ENCODE results near the gene EXOC2. TPM values are rescaled to one million over a fixed set of nuclear protein-coding genes. Genes with fewer than 3 reads are reported as not detected.

EXOC2 gene
- total RNA-seq, 1 donor from 2014 or later = 48.4 TPM

DNA sequence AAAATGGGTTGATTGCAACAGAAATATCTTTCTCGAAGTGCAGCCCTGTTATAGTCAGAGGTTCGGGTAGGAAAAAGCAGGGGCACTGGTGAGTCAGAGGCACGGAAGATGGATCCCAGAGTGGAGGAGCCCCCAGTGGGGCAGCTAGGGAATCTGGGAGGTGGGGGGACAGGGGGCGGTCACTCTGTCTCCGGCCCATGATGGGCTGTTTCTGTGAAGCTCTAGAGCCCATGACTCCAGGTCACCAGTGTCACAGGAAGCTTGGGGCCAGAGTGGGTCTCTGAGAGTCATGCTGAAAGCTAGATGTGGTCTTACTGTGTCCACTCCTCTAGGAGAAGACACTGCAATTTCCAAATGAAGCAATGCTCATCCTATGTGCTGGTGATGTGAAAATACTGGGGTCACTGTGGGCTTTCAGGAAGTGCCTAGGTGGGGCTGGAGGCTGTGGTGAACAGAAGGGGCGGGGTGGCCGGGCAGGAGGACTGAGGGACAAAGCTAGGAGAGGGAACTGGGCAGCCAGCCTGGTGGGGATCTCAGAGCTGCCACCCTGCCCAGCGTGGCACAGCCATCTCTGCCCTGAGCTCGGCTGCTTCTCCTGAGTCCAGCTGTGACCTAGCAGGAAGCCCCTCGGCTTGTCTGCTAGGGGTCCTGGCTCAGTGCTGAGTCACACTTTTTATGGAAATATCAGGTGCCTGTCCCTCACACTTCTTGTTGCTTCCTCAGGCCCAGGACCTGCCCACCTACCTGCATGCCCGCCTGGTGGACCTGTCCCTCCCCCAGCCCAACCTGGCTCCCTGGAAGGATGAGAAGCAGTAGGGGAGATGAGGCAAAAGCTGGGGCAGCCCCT lies 247.1 kb downstream of the EXOC2 start:
- no peak for DNase-seq (ENCODE audit: low read depth)

DNA sequence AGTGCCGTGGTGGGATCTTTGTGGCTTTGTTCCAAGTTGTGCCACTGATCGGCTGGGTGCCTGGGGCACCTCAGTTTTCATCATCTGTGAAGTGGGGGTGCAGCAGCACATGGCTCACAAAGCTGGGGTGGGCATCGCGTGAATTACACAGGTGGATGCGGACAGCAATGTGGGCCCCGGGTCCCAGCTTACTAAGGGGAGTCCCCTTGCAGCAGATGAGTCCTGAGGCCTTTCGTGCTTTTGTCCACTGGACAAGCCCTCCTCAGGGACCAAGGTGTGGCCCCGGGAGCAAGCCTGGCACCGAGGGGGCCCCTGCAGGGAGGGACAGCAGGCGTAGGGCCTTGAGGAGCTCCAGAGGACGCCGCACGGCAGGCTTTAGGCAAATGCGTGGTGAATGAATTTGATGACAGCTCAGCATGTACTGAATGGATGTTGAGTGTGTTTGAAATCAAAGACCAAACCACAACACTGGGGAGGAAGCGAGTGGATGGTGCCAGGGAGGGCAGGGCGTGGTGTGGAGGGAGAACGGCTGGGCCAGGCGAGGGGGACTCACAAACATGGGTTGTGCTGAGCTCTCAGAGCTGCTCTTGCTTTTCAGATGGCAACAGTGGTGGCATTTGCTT lies 248.2 kb downstream of the EXOC2 start:
- no peak for DNase-seq (ENCODE audit: low read depth)

DNA sequence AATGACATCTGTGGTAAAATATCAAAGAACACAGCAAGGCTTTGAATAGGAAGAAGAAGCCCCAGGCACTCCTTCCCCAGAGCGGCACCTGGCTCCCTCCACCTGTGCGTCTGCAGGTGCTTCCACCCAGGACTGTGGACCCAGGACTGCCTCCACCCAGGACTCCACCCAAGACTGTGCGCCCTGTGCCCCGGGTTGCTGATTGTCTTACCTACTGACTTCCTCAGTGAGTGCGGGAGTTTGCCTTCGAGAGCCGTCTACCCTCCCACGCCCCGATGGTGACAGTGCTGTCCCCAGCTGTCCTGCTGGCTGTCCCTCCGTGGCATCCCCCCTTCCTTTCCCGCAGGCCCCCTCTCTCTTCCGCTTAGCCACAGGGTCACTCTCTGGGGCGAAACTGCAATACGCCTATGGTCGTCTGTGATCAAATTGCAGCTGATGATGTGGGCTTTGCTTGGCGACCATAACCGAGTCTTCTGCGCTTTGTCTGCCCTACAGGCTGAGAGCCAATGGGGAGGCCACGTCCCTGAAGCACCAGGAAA lies 249.2 kb downstream of the EXOC2 start:
- DNase-seq (ENCODE audit: low read depth) = no peak

DNA sequence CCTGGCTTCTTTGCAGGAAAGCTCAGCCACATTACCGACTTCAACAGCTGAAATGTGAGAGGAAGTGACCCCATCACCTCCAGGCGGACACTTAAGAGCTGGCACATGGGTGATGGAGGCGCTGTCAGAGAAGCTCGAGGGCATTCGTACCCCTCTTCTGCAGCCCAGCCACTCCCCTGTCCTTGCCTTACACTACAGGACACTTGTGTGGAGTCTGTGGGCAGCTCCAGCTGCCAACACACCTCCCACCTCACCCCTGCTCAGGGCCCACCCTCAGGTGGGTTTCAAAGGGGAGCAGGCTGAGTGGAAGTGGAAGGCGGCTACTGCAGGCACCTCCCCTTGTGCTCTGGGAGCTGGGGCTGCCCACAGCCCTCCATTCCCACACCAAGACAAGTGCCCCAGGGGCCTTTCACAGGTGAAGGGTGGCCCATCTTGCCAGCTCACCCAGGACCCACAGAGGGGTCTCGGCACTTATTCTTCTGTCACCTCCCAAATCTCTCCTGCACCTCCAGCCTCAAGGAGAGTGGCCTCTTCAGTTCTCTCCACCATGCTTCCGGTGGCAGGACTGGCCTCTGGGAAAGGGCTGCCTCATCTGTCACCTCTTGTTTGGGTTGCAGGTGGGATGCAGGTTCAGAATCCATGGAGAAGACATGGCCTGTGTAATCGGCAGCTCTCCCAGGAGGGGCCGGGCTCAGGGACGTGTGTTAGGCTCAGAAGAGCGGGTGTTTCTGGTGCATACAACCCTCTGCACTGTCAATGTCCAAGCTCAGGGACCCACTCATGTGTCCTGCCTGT lies 251.6 kb downstream of the EXOC2 start:
- DNase-seq (ENCODE audit: low read depth) = no peak

DNA sequence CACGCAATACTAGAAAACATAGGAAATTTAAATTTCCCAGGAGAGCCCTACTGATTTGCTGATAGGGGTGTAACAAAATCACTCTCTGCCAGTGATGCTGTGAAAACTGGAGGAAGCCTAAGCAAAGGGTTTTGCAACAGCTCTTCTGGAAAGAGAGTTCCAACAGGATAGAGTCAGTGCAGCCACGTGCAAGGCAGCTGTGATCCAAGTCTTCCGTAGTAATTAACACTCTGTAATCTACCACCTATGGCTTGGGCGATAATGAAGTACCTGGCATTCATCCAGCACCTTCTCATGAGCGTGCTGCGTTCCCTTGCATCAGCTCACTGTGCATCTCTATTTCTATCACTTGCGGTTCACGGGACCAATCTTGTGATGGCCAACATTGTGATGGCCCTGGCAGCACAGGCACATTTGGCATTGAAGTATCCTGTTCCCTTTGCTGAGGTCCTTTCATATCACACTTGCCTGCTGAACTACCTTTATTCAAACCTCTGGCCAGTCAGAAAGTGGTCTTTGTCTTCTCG lies 253.2 kb downstream of the EXOC2 start:
- no peak for DNase-seq (ENCODE audit: low read depth)

DNA sequence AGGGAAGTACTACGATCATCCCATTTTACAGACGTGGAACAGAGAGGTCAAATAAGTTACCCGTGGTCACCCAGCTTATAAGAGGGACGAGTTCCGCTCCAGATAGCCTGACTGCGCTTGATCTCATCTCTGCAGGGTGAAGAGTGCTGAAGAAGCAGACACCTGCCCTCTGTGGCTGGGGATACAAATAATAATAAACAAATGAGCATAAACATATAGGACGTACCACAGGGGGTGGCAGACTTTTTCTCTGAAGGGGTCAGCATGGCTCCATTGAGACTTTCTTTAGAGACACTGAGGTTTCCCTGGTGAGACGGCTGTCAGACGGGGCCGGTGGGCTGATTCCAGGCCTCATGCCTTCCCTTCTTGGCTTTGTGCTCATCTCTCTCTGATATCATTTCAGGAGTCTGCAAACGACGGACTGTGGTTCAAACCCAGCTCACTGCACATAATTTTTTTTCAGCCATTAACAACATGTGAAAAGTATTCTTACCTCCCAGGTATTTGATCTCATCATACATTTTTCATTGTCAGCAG lies 254.2 kb downstream of the EXOC2 start:
- no peak for DNase-seq (ENCODE audit: low read depth)

DNA sequence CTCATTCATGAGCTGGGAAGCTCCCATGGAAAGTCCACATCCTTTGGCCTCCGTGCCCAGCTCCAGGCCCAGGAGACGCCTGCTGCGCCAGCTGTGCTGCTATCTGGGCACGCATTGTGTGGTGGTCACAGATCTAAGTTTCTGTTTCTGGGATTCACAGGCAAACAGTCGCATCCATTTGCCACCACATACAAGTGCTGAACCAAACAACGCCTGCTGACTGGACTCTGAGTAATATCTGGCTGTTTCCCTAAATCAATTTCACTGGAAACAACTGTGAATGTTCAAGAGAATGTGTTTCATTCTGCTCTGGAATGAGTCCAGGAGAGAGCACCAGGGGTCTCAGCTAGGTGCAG lies 255.9 kb downstream of the EXOC2 start:
- DNase-seq (ENCODE audit: low read depth) = no peak

DNA sequence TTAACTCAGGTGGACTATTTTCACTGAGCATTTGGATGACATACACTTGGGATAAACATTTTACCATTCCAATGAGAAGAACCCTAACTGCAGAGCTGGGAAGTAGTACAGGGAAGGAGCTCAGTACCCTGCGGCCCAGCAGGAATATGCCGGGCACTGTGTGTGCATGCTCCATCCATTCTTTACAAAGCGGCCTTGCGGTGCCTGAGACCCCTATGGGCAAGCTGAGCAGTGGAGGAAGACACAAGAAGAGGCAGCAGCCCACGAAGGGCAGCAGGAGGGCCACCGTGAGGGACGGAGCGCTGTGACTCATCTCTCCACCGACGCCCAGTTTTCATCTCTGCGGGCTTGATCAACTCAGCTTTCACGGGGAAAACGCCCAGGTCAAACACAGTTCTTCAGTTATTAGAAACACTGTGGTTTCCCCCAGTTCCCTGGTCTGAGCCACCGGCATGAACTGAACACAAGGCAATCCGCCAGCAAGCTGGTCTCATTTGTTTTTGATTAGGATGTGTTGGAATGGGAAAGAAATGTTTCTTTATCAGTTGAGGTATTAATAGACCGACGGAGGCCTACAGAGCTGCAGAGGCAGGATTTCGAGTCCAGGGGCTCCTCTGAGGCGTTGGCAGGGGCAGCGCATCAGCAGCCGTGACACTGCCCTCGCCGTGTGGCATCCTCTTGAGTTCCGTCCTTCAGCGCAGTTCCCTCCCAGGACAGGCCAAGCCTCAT lies 256.5 kb downstream of the EXOC2 start:
- DNase-seq (ENCODE audit: low read depth) = no peak

DNA sequence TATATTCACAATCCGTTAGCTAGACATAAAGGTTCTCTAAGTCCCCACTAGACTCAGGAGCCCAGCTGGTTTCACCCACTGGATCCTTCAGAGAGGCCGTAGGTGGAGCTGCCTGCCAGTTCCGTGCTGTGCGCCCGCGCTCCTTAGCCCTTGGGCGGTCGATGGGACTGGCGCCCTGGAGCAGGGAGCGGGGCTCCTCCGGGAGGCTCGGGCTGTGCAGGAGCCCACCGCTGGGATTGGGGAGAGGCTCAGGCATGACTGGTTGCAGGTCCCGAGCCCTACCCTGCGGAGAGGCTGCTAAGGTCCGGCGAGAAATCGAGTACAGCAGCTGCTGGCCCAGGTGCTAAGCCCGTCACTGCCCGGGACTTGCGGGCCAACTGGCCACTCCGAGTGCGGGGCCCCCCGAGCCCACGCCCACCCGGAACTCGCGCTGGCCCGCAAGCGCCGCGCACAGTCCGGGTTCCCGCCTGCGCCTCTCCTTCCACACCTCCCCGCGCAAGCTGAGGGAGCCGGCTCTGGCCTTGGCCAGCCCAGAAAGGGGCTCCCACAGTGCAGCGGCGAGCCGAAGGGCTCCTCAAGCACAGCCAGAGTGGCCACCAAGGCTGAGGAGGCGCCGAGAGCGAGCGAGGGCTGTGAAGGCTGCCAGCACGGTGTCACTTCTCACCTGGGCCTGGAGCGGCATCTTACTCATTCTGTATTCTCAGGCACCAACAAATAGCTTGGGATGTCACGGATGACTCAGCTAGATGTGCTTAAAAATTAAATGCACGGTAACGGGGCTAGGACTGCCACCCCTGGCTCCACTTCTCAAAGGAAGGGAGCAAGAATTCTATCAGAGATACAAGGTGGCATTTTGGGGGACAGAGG lies 257.3 kb downstream of the EXOC2 start:
- no peak for DNase-seq (ENCODE audit: low read depth)

Other genes starting within 250 kb of the EXOC2 start
- gene HUS1B, start 36.0 kb downstream of the EXOC2 start, total RNA-seq = 0.70 TPM in 1 of 2 replicates, not detected in the other